GM23338 (cell line): ENCODE measurements around the gene ACTR1A. TPM values are rescaled to one million over a fixed set of nuclear protein-coding genes. Genes with fewer than 3 reads are reported as not detected.

ENCODE experiments used
- ATAC-seq: fragments of 200-7000 bp; cut with Tn5 transposase; 3 replicates; pipeline ENCODE4 v1.9.1; 2020
- DNase-seq: peaks from one replicate; pipeline ENCODE4 v3.0.0-alpha.2; 2015; ENCODE audit warnings: low spot score
- H2AFZ ChIP-seq: fragments of 200-600 bp; sonication (generic); 2 replicates; pipeline ENCODE4 v1.8.0; 2016; ENCODE audit warnings: antibody characterized with exemption, mild to moderate bottlenecking, moderate library complexity
- H3F3A ChIP-seq: fragments of 200-600 bp; sonication (generic); replicated peaks from 2 replicates; pipeline ENCODE4 v1.8.0; 2017; ENCODE audit warnings: antibody characterized with exemption, mixed run types, low read depth
- H3K27ac ChIP-seq: fragments of 200-600 bp; sonication (generic); 2 replicates; pipeline ENCODE4 v1.6.1; 2016; ENCODE audit warnings: low read depth
- H3K27me3 ChIP-seq: fragments of 200-600 bp; sonication (generic); 2 replicates; pipeline ENCODE4 v1.8.0; 2016; ENCODE audit warnings: mild to moderate bottlenecking, mixed run types, moderate library complexity; ENCODE audit not compliant: insufficient read depth
- H3K36me3 ChIP-seq: fragments of 200-600 bp; sonication (generic); 2 replicates; pipeline ENCODE4 v1.8.0; 2016; ENCODE audit warnings: mild to moderate bottlenecking; ENCODE audit not compliant: insufficient read depth
- H3K4me1 ChIP-seq: fragments of 200-600 bp; sonication (generic); 2 replicates; pipeline ENCODE4 v1.8.0; 2016; ENCODE audit warnings: mild to moderate bottlenecking, moderate library complexity; ENCODE audit not compliant: insufficient read depth
- H3K4me2 ChIP-seq: fragments of 200-600 bp; sonication (generic); 2 replicates; pipeline ENCODE4 v1.7.1; 2017; ENCODE audit warnings: mixed run types
- H3K4me3 ChIP-seq: fragments of 200-600 bp; sonication (generic); 2 replicates; pipeline ENCODE4 v1.6.1; 2016; ENCODE audit warnings: mixed run types
- H3K79me2 ChIP-seq: fragments of 200-600 bp; sonication (generic); replicated peaks from 2 replicates; pipeline ENCODE4 v1.8.0; 2017; ENCODE audit warnings: mild to moderate bottlenecking; ENCODE audit not compliant: insufficient read depth
- H3K9me2 ChIP-seq: fragments of 200-600 bp; sonication (generic); 2 replicates; pipeline ENCODE4 v1.8.0; 2017; ENCODE audit not compliant: insufficient read depth
- H4K20me1 ChIP-seq: fragments of 200-600 bp; sonication (generic); replicated peaks from 2 replicates; pipeline ENCODE4 v1.8.0; 2017; ENCODE audit warnings: mild to moderate bottlenecking; ENCODE audit not compliant: insufficient read depth
- H3K27ac Mint-ChIP-seq: 2 replicates; pipeline ENCODE4 v1.8.0; 2020; ENCODE audit warnings: inconsistent platforms, mild to moderate bottlenecking, moderate library complexity, mixed read lengths
- H3K27me3 Mint-ChIP-seq: 3 replicates; pipeline ENCODE4 v1.8.0; 2022; ENCODE audit warnings: low read depth, mild to moderate bottlenecking, moderate library complexity, mixed read lengths, inconsistent platforms; ENCODE audit not compliant: insufficient read depth, poor library complexity
- H3K36me3 Mint-ChIP-seq: 3 replicates; pipeline ENCODE4 v1.8.0; 2021; ENCODE audit warnings: low read depth, mild to moderate bottlenecking, inconsistent platforms, moderate library complexity, mixed read lengths
- H3K4me1 Mint-ChIP-seq: 3 replicates; pipeline ENCODE4 v1.8.0; 2020; ENCODE audit warnings: mild to moderate bottlenecking, inconsistent platforms, mixed read lengths
- H3K4me3 Mint-ChIP-seq: 3 replicates; pipeline ENCODE4 v1.8.0; 2021; ENCODE audit warnings: moderate library complexity, mild to moderate bottlenecking, inconsistent platforms, mixed read lengths
- H3K9me3 Mint-ChIP-seq: 3 replicates; pipeline ENCODE4 v1.8.0; 2020; ENCODE audit warnings: moderate library complexity, mild to moderate bottlenecking, inconsistent platforms, mixed read lengths
- CREB1 ChIP-seq: fragments of 250-450 bp; sonication (Bioruptor Pico); IDR thresholded peaks from 2 replicates; pipeline ENCODE4 v1.5.0; 2020; ENCODE audit warnings: low read depth, mild to moderate bottlenecking, moderate library complexity
- CTCF ChIP-seq, 2 experiments: fragments of 200-600 bp in 1 of 2; sonication (generic) in 1 of 2; conservative IDR thresholded peaks; 2 replicates each; pipeline versions ENCODE4 v1.5.1 to v1.6.1; 2016 to 2017; ENCODE audit warnings: antibody characterized with exemption in 2 of 2, low read depth in 2 of 2, mild to moderate bottlenecking in 2 of 2, moderate library complexity in 1 of 2
- ETS1 ChIP-seq: IDR thresholded peaks from 2 replicates; pipeline ENCODE4 v1.6.1; 2016; ENCODE audit warnings: antibody characterized with exemption
- EZH2 ChIP-seq: fragments of 200-600 bp; sonication (generic); IDR thresholded peaks from one replicate; pipeline ENCODE4 v1.8.0; 2017; ENCODE audit warnings: antibody characterized with exemption, mild to moderate bottlenecking, low read depth; ENCODE audit not compliant: unreplicated experiment
- EZH2phosphoT487 ChIP-seq: fragments of 200-600 bp; sonication (generic); IDR thresholded peaks from one replicate; pipeline ENCODE4 v1.8.1; 2018; ENCODE audit warnings: antibody characterized with exemption; ENCODE audit not compliant: unreplicated experiment
- JUNB ChIP-seq: IDR thresholded peaks from one replicate; pipeline ENCODE4 v1.6.1; 2016; ENCODE audit warnings: antibody characterized with exemption; ENCODE audit not compliant: unreplicated experiment
- NANOG ChIP-seq: IDR thresholded peaks from 2 replicates; pipeline ENCODE4 v1.6.1; 2016; ENCODE audit warnings: antibody characterized with exemption, borderline replicate concordance
- POLR2AphosphoS5 ChIP-seq: IDR thresholded peaks from 2 replicates; pipeline ENCODE4 v1.6.1; 2016; ENCODE audit warnings: antibody characterized with exemption, low read depth
- REST ChIP-seq: IDR thresholded peaks from one replicate; pipeline ENCODE4 v1.6.1; 2018; ENCODE audit warnings: antibody characterized with exemption; ENCODE audit not compliant: unreplicated experiment
- STAT1 ChIP-seq: IDR thresholded peaks from one replicate; pipeline ENCODE4 v1.6.1; 2016; ENCODE audit warnings: antibody characterized with exemption; ENCODE audit not compliant: unreplicated experiment
- ZNF114 ChIP-seq: fragments of 250-450 bp; sonication (Bioruptor Pico); IDR thresholded peaks from 2 replicates; pipeline ENCODE4 v1.5.0; 2020; ENCODE audit warnings: mild to moderate bottlenecking, moderate library complexity
- ZNF331 ChIP-seq: fragments of 250-450 bp; sonication (Bioruptor Pico); IDR thresholded peaks from 2 replicates; pipeline ENCODE4 v1.5.0; 2020; ENCODE audit warnings: low read depth, mild to moderate bottlenecking, moderate library complexity
- ZNF462 ChIP-seq: fragments of 250-450 bp; sonication (Bioruptor Pico); IDR thresholded peaks from 2 replicates; pipeline ENCODE4 v1.5.0; 2020; ENCODE audit warnings: mild to moderate bottlenecking, moderate library complexity
- polyA plus RNA-seq: library from polyadenylated mRNA; unstranded; fragments of >200 nt; fragmentation: Nextera tagmentation; extraction: Ambion mirVana; gene quantifications from 2 replicates; pipeline ENCODE4 v1.2.1, GENCODE V29; 2016
- total RNA-seq: library from RNA; depleted of rRNA; stranded (reverse); fragments of >200 nt; shearing (Covaris generic); gene quantifications from 2 replicates; pipeline ENCODE4 v1.2.3, GENCODE V29; 2014

Gene ACTR1A
- total and polyA plus RNA-seq, 2 experiments from 2014 or later = 39.4 to 101 TPM

- Histone ChIP-seq H3K36me3 (peaks cover 51% of the 10 kb centered on the region), H3K4me2 (no peak overlapping the region), H3K27me3 (no peaks in the 10 kb centered on the region), H3K4me3 (no peak overlapping the region), H3K4me1 (no peaks in the 10 kb centered on the region), H4K20me1 (peaks cover 17% of the 10 kb centered on the region), H3K79me2 (no peaks in the 10 kb centered on the region), H2AFZ (no peak overlapping the region), H3F3A (0 out of 2 replicates have a peak, but pooled peaks cover 2% of the 10 kb centered on the region), H3K27ac (no peak overlapping the region), H3K9me2 (no peaks in the 10 kb centered on the region)
- no peak for TF ChIP-seq JUNB
- TF ChIP-seq EZH2phosphoT487 = no peak
- TF ChIP-seq STAT1 = no peak
- TF ChIP-seq ZNF114 (CRISPR knock-in tag) = no peak
- TF ChIP-seq EZH2 = no peak
- no peak for TF ChIP-seq CREB1 (CRISPR knock-in tag)
- TF ChIP-seq REST = no peak
- no peak for TF ChIP-seq ETS1
- TF ChIP-seq POLR2AphosphoS5 = no peak
- no peak for TF ChIP-seq ZNF331 (CRISPR knock-in tag)
- no peak for TF ChIP-seq NANOG
- no peak for TF ChIP-seq ZNF462 (CRISPR knock-in tag)
- TF ChIP-seq CTCF (conservative IDR thresholded peaks at IDR 0.05; ENCODE audit: low read depth in 2 of 2) = no peak
- peaks cover 4% of the 10 kb centered on the region for H3K27me3 Mint-ChIP-seq
- H3K27ac Mint-ChIP-seq = no peak overlapping the region
- no peaks in the 10 kb centered on the region for H3K9me3 Mint-ChIP-seq
- H3K4me1 Mint-ChIP-seq = no peaks in the 10 kb centered on the region
- no peak overlapping the region for H3K4me3 Mint-ChIP-seq
- ATAC-seq (no peak), DNase-seq (no peak)
- peaks cover 81% of the 10 kb centered on the region for H3K36me3 Mint-ChIP-seq
Measured at GRCh38 chr10:102485093-102485784, 17.3 kb downstream of the ACTR1A start.
